ENCODE measurements around the gene CCDC6.

- TF ChIP-seq CTCF (IDR thresholded peaks at IDR 0.05) = no peak
- no peak for TF ChIP-seq POLR2A (IDR thresholded peaks at IDR 0.05)
Measured at GRCh38 chr10:59748834-59749233, 157.5 kb downstream of the CCDC6 start.
